ENCODE measurements around the gene TMEM176A. TPM values are rescaled to one million over a fixed set of nuclear protein-coding genes. Genes with fewer than 3 reads are reported as not detected.

TMEM176A gene
- total RNA-seq, 4 donors from 2014 or later: 6.5 to 42.4 (median 28.7) TPM

DNA sequence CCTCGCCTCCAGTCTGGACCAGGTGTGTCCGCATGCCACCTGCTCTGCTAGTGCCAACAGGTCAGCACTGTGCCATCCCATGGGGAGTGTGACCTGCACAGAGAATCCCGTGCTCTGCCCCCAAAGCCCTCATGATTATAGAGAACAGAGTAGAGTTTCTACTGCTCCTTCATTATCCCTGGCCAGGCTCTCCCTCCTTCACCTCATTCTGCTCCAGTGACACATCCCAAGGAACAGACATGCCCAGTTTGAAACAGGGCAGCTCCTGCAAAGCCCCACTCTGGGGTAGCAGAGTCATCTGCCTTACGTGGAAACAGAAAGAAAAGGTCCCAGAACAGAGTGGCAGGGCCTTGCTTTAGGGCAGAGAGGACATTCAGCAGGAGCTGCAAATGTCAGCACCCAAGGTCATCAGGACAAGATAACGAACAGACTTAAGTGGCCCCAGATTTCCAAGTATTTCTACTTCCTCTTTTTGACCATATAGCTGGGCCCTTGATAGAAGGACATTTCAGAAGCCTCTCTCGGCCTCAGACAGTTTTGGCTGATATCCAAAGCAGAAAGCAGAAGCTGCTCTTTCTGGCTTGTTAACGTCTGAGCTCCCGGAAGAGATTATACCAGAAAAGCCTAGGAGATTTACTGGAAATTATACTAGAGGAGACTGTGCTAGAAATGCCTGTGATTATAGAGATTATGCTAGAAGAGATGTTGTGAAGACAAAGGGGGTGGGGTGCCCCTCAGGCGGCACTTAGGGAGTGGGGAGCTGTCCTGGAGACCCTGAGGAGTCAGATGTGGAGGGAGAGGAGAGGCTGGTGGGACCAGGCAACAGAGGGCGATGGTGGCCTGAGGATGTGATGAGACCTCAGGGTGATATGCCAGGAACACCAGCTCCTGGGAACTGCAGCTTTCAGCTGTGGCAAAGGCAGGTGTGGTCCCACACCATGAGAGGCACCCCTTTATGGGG lies 13.0 kb upstream of the TMEM176A start:
- peaks cover 4 to 46% (median 24%) of the 10 kb centered on the region in 3 donors for H3K4me1 ChIP-seq
- peaks cover 0 to 14% of the 10 kb centered on the region in 2 donors for H3K36me3 ChIP-seq
- WGBS, 2 donors (ENCODE audit: low coverage in 1 of 2): 29 to 39% methylated on average over 5 to 8 of the region's 10 CpGs
- TF ChIP-seq EP300 (IDR thresholded peaks at IDR 0.05) (no peak), POLR2A (IDR thresholded peaks at IDR 0.05) (no peak)
- H3K9me3 ChIP-seq: no peaks in the 10 kb centered on the region
- peak overlapping the region; percentile 48 to 77 (median 64) for H3K27ac ChIP-seq
- ATAC-seq: no peak
- peaks cover 3% of the 10 kb centered on the region for H3K27me3 ChIP-seq
- H3K4me3 ChIP-seq: no peak overlapping the region

GRCh38 chr7:150788474-150789269 lies 11.9 kb upstream of the TMEM176A start:
- 56 to 83% methylated on average over 6 to 7 of the region's 9 CpGs for WGBS, 2 donors (ENCODE audit: low coverage in 1 of 2)
- peak; percentile 71 for ATAC-seq
- TF ChIP-seq POLR2A (IDR thresholded peaks at IDR 0.05) (no peak), POLR2AphosphoS5 (IDR thresholded peaks at IDR 0.05) (peak; percentile 33), EP300 (IDR thresholded peaks at IDR 0.05) (no peak)
- TF ChIP-seq, protein P1, sequence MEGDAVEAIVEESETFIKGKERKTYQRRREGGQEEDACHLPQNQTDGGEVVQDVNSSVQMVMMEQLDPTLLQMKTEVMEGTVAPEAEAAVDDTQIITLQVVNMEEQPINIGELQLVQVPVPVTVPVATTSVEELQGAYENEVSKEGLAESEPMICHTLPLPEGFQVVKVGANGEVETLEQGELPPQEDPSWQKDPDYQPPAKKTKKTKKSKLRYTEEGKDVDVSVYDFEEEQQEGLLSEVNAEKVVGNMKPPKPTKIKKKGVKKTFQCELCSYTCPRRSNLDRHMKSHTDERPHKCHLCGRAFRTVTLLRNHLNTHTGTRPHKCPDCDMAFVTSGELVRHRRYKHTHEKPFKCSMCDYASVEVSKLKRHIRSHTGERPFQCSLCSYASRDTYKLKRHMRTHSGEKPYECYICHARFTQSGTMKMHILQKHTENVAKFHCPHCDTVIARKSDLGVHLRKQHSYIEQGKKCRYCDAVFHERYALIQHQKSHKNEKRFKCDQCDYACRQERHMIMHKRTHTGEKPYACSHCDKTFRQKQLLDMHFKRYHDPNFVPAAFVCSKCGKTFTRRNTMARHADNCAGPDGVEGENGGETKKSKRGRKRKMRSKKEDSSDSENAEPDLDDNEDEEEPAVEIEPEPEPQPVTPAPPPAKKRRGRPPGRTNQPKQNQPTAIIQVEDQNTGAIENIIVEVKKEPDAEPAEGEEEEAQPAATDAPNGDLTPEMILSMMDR (IDR thresholded peaks at IDR 0.05): no peak
- Histone ChIP-seq H3K36me3 (peaks cover 0 to 14% of the 10 kb centered on the region in 2 donors), H3K4me1 (peaks cover 4 to 46% (median 24%) of the 10 kb centered on the region in 3 donors), H3K27ac (peak overlapping the region in 3 of 4 donors; percentile 56 to 77 (median 72)), H3K9me3 (no peaks in the 10 kb centered on the region), H3K4me3 (no peak overlapping the region), H3K27me3 (peaks cover 3% of the 10 kb centered on the region)

DNA sequence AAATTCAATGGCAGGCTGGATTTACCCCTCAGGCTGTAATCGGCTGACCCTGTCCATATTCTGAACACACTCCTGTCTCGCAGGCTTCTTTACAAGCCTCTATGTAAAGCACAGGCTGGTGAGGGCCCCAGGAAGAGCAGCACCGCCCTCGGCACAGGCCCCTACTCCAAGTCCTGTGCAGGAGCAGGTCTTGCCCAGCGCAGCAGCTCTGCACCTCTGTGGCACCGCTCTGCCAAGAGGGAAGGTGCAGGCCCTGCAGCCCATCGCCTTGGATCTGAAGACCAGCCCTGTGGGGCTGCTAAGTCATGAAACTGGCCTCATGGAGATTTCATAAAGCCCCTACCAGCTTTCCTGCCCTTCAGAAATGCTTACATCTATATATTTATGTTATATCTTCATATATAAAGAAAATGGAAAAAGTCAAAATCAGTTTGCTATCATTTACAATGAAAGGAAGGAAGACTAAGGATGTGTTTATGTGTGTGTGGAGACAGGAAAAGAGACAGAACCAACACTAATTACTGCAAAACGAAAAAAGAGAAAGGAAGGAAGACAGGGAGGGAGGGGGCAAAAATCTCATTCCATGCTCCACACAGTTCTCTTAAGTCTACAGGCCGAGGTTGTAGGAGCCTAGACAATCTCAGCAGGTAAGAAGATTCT lies 10.0 kb upstream of the TMEM176A start:
- Histone ChIP-seq H3K9me3 (peaks cover 0 to 6% (median 0%) of the 10 kb centered on the region in 3 donors), H3K4me3 (no peak overlapping the region), H3K4me1 (peaks cover 4 to 36% (median 24%) of the 10 kb centered on the region in 3 donors), H3K27ac (no peak overlapping the region), H3K27me3 (peaks cover 12% of the 10 kb centered on the region), H3K36me3 (peaks cover 0 to 14% of the 10 kb centered on the region in 2 donors)
- whole genome bisulfite sequencing, 2 donors (ENCODE audit: low coverage in 1 of 2): 63 to 88% methylated on average over 4 to 7 of the region's 9 CpGs
- TF ChIP-seq, protein P1 (IDR thresholded peaks at IDR 0.05): no peak
- TF ChIP-seq POLR2A (IDR thresholded peaks at IDR 0.05): no peak
- TF ChIP-seq EP300 (IDR thresholded peaks at IDR 0.05): no peak
- no peak for TF ChIP-seq POLR2AphosphoS5 (IDR thresholded peaks at IDR 0.05)
- no peak for ATAC-seq

- no peak for ATAC-seq
- no peak overlapping the region for H3K4me3 ChIP-seq
- H3K9me3 ChIP-seq: peaks cover 0 to 14% (median 0%) of the 10 kb centered on the region in 3 donors
- peaks cover 20% of the 10 kb centered on the region for H3K27me3 ChIP-seq
- 81% methylated on average over 5 of the region's 5 CpGs; no CpG with 5 or more reads in 1 of the 2 donors for WGBS, 2 donors (ENCODE audit: low coverage in 1 of 2)
- peaks cover 0 to 14% of the 10 kb centered on the region in 2 donors for H3K36me3 ChIP-seq
- no peak overlapping the region for H3K27ac ChIP-seq
- peaks cover 4 to 31% (median 20%) of the 10 kb centered on the region in 3 donors for H3K4me1 ChIP-seq
- TF ChIP-seq EP300 (IDR thresholded peaks at IDR 0.05) (no peak), POLR2AphosphoS5 (IDR thresholded peaks at IDR 0.05) (no peak), POLR2A (IDR thresholded peaks at IDR 0.05) (no peak)
- TF ChIP-seq, protein P1 (IDR thresholded peaks at IDR 0.05): no peak
Measured at GRCh38 chr7:150791304-150791703, 9.3 kb upstream of the TMEM176A start.
